G401 (cell line): Measurements from ENCODE around the gene NUDT16L1. TPM values are rescaled to one million over a fixed set of nuclear protein-coding genes. Genes with fewer than 3 reads are reported as not detected.

Experiments
- DNase-seq: peaks from one replicate; pipeline ENCODE4 v3.0.0-alpha.2; 2015; ENCODE audit warnings: low spot score
- in situ Hi-C: cut with HindIII; loops from 2 replicates; pipeline ENCODE4 v1.10.0; 2016; ENCODE audit warnings: low sequenced_read_pairs, mixed read lengths
- total RNA-seq: library from RNA; depleted of rRNA; stranded (reverse); fragments of >200 nt; shearing (Covaris generic); gene quantifications from 2 replicates; pipeline ENCODE4 v1.2.3, GENCODE V29; 2014

NUDT16L1 gene
- total RNA-seq, 1 experiment from 2014 or later: 71.5 TPM

DNA sequence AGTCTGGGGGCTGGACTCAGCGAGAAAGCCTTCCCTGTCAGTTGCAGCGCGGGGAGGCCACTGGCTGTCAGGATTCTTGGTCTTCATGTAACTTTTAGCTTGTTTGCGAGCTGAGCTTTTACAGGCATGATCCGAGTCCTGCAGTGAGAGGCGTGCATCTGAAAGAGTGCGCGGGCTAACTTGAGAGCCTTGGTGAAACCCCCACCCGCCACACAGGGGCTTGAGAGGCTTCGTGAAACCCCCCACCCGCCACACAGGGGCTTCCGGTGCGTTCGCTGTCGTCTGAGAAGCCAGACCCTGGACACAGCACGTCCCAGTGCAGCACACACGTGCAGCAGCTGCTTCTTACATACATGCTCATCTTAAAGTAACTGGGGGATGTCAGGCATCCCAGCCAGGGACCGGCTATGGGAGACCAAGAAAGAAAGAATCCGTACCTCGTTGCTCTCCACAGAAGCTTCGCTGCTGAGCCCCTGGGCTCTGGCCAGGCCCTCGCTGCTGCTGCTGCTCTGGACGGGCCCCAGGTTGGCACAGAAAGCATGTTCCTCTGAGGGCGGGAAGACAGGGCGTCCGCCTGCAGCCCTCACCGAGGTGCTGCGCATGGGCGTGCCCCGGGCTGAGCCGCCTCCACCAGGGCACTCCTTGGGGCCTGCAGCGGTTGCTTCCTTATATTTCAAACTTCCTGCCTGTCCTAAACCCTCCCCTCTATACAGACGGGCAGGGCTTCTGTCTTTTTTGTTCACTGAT lies 7.8 kb downstream of the NUDT16L1 start:
- DNase-seq: peak; percentile 66
- in situ Hi-C loops: no loop called here

DNA sequence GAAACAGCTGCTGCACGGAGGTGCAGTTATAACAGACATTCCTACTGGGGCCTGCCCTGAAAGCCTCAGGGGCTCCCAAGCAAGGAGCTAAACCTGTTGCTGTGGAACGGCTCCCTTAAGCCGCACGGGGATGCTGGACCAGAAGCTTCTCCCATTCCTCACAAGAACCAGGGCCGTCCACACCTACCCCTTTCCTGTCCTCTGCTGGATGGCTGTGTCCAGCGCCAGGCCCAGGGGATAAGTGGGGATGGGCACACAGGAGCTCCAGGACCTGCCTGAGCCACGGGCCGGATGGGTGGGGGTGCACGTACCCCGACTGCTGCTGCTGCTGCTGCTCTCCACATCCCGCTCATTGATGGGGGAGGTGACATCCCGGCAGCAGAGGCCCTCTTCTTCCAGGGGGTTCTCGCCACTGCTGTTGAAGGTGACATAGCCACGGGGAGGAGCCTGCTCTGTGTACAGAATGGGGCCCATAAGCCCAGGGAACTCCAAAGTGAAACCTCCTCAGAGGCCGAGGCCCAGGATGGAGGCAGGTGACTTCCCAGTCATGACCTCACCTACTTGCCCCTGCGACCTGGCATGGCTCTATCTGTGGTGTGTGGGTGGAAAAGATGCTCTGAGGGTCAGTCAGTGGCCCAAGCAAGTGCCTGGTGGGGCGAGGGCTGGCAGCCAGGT lies 8.6 kb downstream of the NUDT16L1 start:
- DNase-seq: no peak
- in situ Hi-C loops: no loop called here

DNA sequence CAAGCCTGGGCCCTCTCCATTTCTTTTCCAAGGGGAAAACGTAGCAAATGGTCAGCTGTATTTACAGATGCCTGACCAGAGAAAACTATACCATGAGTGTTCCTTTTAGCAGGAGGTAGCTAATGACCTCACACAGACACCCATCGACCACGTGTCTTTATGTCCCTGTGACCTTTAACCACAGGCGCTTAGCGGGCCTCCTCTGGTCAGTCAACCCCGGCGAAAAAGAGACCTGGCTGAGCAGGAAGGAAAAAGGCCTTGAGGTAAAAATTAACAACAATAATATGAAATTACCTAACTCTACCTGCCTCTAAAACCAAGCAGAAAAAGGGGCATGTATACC lies 9.1 kb downstream of the NUDT16L1 start:
- in situ Hi-C loops: no loop called here
- DNase-seq: no peak

GRCh38 chr16:4703906-4704305 lies 10.5 kb downstream of the NUDT16L1 start:
- in situ Hi-C loops: no loop called here
- DNase-seq: no peak

GRCh38 chr16:4704491-4704890 lies 11.1 kb downstream of the NUDT16L1 start:
- in situ Hi-C loops: no loop called here
- DNase-seq: no peak

- no peak for DNase-seq
- in situ Hi-C loops: no loop called here
These were observed 11.6 kb downstream of the NUDT16L1 start for GRCh38 chr16:4704913-4705312.

GRCh38 chr16:4706871-4707270 lies 13.5 kb downstream of the NUDT16L1 start:
- in situ Hi-C loops: no loop called here
- no peak for DNase-seq

DNA sequence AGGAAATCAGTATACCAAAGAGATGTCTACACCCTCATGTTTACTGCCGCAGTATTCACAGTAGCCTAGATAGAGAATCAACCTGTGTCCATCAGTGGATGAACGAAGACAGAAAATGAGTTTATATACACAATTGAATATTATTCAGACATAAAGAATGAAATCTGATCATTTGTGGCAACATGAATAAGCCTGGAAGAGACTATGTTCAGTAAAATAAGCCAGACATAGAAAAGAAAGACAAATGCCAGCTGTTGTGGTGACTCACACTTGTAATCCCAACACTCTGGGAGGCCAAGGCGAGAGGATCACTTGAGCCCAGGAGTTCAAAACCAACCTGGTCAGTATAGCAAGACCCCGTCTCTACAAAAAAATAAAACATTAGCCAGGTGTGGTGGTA lies 16.1 kb downstream of the NUDT16L1 start:
- in situ Hi-C loops: no loop called here
- DNase-seq: no peak

DNA sequence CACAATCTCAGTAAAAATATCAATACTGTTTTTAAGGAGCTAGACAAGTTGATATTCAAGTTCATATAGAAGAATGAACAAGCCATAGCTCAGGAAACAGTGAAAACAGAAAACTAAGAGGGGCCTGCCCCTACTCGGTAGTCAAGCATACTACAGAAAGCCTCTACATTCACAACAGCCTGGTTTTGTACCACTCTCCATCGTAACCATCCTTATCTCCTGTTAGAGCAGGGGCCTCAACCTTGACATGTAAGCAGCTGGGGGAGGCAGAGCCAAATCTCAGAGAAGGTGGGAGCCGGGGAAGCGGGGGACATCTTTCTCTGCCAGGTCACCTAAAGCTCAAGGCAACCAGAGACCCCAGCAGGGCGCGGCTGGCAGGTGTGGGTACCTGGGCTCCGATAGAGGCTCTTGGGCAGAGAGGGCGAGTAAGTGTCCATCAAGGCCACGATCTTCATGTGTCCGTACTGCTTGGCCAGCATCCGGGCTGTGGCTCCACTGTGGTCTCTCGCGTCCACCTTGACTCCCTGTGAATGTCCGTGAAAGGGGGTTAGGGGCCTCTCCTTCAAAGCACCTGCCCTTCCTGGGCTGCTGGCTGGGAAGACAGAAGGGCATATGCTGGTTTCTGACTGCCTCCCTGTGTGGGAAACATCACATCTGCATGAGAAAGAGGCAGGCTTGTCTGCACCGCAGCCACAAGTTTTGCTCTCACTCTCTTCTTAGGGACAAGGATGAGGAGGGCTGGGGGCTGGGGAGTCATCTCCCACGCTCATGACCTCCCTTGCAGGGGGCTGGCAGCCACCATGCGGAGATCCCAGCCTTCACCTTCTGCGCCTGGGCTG lies 20.5 kb downstream of the NUDT16L1 start:
- DNase-seq: no peak
- in situ Hi-C loops: no loop called here

GRCh38 chr16:4714996-4715395 lies 21.6 kb downstream of the NUDT16L1 start:
- no peak for DNase-seq
- in situ Hi-C loops: no loop called here

GRCh38 chr16:4718466-4718865 lies 25.1 kb downstream of the NUDT16L1 start:
- in situ Hi-C loops: no loop called here
- DNase-seq: no peak

DNA sequence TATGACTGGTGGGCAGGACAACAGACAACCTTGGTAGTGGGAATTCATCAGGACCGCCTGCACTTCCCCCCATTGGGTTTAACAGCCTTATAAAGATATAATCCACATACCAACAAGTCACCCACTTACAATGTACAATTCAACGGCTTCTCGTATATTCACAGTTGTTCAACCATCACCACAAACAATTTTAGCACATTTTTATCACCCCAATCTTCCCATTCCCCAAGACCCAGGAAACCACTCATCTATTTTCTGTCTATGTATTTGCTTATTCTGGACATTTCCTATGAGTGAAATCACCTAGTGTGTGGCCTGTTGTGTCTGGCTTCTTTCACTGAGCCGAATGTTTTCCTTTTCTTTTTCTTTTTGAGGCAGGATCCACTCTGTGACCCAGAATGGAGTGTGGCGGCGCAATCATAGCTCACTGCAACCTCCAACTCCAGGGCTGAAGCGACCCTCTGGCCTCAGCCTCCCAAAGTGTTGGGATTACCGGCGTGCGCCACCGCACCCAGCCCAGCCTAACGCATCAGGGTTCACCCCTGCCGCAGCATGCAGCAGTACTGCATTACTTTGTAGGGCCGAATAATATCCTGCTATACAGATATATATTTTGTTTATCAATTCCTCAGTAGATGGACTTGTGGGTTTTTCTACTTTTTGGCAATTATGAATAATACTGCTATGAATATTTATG lies 29.9 kb downstream of the NUDT16L1 start:
- in situ Hi-C loops: loop anchor here (10.0 kb wide), 1 partner anchor 112 kb away; no protein-coding TSS in a partner anchor
- DNase-seq: no peak

- no peak for DNase-seq
- in situ Hi-C loops: loop anchor here (10.0 kb wide), 1 partner anchor 110 kb away; no protein-coding TSS in a partner anchor
These were observed 31.4 kb downstream of the NUDT16L1 start for GRCh38 chr16:4724661-4725270.

GRCh38 chr16:4726616-4727015 lies 33.3 kb downstream of the NUDT16L1 start:
- in situ Hi-C loops: loop anchor here (10.0 kb wide), 1 partner anchor 108 kb away; no protein-coding TSS in a partner anchor
- no peak for DNase-seq

DNA sequence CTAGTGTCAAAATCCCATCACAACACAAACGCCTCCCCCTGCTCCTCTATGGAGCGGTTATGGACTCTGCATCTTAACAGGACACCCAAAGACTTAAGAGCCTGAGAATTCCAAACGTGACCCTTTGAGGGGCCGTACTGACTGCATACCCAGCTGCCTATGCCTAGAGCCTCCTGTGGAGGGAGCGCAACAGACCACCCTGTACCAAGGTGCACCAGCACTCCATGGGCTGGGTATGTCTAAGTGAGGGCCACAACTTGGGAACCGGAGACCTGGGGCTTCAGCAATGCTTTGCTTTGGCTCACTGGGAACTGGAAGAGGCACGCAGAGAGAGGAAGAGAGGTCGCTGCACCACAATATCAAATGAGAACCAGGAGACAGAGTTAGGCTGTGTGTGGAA lies 35.3 kb downstream of the NUDT16L1 start:
- in situ Hi-C loops: loop anchor here (10.0 kb wide), 1 partner anchor 106 kb away; no protein-coding TSS in a partner anchor
- no peak for DNase-seq

DNA sequence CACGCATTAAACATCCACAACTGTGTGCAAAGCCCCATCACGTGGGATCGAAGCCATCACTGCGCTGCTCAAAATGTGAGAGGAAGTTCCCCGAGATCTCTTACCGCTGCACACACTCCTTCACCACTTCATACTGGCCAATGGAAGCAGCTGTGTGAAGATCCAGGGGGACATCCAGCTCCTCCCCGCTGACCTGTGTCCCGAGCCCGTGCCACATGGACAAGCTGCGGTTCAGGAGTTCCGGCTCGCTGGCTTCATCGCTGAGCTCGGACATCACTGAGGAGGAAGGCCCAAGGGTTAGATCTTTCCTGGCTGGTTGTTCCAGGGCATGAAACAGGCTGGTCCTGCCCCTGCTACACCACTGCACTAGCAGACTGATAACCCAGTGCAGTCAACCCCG lies 36.5 kb downstream of the NUDT16L1 start:
- DNase-seq: no peak
- in situ Hi-C loops: loop anchor here (10.0 kb wide), 1 partner anchor 105 kb away; no protein-coding TSS in a partner anchor

DNA sequence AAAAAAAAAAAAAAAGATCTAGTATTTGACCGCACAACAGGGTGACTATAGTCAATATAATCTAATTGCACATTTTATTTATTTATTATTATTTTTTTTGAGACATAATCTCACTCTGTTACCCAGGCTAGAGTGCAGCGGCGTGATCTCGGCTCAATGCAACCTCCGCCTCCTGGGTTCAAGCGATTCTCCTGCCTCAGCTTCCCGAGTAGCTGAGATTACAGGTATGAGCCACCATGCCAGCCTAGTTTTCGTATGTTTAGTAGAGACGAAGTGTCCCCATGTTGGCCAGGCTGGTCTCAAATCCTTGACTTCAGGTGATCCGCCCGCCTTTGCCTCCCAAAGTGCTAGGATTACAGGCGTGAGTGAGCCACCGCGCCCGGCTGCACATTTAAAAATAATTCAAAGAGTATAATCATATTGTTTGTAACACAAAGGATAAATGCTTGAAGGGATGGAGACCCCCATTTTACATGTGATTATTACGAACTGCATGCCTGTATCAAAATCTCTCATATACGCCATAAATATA lies 39.9 kb downstream of the NUDT16L1 start:
- DNase-seq: peak; percentile 17
- in situ Hi-C loops: no loop called here

DNA sequence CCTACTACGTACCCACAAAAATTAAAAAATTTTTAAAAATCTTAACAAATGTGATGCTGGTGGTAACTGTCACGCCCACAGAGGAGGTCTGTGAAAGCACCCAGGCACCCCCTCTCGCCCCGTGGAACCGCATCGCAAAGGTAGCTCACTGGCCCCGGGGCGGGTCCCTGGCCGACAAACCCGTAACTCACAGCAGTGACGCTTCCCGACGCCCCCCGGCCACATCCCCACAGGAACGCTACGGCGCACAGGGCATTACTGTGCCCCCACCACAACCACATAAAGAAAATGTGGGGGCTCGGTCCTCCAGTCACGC lies 40.3 kb downstream of the NUDT16L1 start:
- DNase-seq: peak; percentile 7
- in situ Hi-C loops: no loop called here
